ENCODE results near the gene SCAMP3.

DNA sequence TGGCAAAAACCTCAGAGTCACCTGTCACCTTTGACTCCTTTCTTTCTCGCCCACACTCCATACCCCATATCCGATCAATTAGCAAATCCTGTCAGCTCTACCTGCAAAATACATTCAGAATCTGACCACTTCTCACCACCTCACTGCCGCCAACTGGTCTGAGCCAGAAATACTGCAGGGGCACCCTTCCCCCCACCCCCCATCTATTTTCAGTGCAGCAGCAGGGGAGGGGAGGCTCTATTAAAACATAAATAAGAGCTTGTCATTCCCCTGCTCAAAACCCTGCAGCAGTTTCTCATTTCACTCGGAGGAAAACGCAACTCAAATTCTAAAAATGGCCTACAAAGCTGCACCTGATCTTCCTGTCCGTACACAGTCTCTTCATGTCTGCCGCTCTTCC, 35.2 kb upstream of the SCAMP3 start:
- TF ChIP-seq, protein P1, sequence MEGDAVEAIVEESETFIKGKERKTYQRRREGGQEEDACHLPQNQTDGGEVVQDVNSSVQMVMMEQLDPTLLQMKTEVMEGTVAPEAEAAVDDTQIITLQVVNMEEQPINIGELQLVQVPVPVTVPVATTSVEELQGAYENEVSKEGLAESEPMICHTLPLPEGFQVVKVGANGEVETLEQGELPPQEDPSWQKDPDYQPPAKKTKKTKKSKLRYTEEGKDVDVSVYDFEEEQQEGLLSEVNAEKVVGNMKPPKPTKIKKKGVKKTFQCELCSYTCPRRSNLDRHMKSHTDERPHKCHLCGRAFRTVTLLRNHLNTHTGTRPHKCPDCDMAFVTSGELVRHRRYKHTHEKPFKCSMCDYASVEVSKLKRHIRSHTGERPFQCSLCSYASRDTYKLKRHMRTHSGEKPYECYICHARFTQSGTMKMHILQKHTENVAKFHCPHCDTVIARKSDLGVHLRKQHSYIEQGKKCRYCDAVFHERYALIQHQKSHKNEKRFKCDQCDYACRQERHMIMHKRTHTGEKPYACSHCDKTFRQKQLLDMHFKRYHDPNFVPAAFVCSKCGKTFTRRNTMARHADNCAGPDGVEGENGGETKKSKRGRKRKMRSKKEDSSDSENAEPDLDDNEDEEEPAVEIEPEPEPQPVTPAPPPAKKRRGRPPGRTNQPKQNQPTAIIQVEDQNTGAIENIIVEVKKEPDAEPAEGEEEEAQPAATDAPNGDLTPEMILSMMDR (IDR thresholded peaks at IDR 0.05) = no peak
- TF ChIP-seq POLR2A (IDR thresholded peaks at IDR 0.05) = no peak
